Activated CD4-positive, alpha-beta memory T cell treated with anti-CD3 and anti-CD28 coated beads, Interleukin-2, amount 10 ng/mL, durations not matched to agents 7 days and 5 days (primary cell): ENCODE results near the gene VSIG10L2. TPM values are rescaled to one million over a fixed set of nuclear protein-coding genes. Genes with fewer than 3 reads are reported as not detected.
"Not testable (repeated sequence)": the region's sequence is repeated elsewhere in the genome, so short reads cannot be mapped to it uniquely, and the experiment has no call there.

Experiments used
- CTCF ChIA-PET: fragments of 350-600 bp; sonication (Branson Sonifier 250); formaldehyde crosslinking; loops from one replicate; lab custom pipeline; 2021; ENCODE audit warnings: antibody characterized with exemption, inconsistent platforms; lab: Charles Lee
- POLR2A ChIA-PET: fragments of 350-600 bp; sonication (Branson Sonifier 250); formaldehyde crosslinking; loops from one replicate; lab custom pipeline; 2021; ENCODE audit warnings: antibody characterized with exemption; lab: Charles Lee
- DNase-seq: peaks from one replicate; pipeline ENCODE4 v3.0.0-alpha.2; 2020
- H3K27ac Mint-ChIP-seq: one replicate; pipeline ENCODE4 v1.8.0; 2021; ENCODE audit warnings: mild to moderate bottlenecking, mixed read lengths
- H3K27me3 Mint-ChIP-seq: one replicate; pipeline ENCODE4 v1.8.0; 2021; ENCODE audit warnings: mixed read lengths
- H3K36me3 Mint-ChIP-seq: one replicate; pipeline ENCODE4 v1.8.0; 2021; ENCODE audit warnings: low read depth, mixed read lengths
- H3K4me1 Mint-ChIP-seq: one replicate; pipeline ENCODE4 v1.8.0; 2021; ENCODE audit warnings: mixed read lengths
- H3K4me3 Mint-ChIP-seq: one replicate; pipeline ENCODE4 v1.8.0; 2021; ENCODE audit warnings: mild to moderate bottlenecking, mixed read lengths
- H3K9me3 Mint-ChIP-seq: one replicate; pipeline ENCODE4 v1.8.0; 2021; ENCODE audit warnings: mixed read lengths
- total RNA-seq, 2 experiments: library from RNA; stranded (reverse); gene quantifications; one replicate each; pipeline ENCODE4 v1.2.3, GENCODE V29; 2021

Gene VSIG10L2
- not detected for total RNA-seq

DNA sequence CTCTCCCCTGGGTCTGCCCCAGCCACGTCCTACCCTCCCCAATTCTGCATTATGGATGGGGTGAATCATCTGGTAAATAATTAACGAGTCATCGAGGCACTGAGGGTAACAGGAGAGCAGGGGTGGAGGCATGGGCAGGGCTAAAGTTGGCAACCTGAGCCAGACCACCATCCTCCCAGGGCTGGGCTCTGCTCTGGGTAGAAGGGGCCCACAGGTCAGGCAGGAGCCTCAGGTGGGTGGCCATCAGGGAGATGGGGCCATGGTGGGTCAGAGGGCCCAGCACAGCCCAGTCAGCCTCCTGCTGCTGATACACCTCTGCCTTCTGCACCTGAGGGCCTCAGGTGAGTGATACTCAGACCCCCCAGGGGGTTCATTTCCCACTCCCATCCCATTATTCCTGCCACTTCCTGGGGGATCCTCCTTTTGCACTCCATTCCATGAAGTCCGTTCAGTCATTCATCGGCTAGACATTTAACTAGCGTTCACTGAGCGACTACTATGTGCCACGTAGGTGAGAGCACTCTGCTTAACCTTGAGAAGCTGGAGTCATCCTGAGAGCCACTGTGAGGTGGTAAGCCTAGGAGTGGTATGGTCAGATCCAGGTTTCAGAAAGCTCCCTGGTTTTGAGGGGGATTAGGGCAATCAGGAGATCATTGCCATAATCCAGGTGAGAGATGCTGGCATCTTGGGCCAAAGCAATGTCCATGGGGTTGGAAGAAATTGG lies at the start of gene VSIG10L2:
Gene VSIG10L2, plus strand, starts transcription at position 248 of the 724 bp plus-strand sequence. Its CDS starts 12 bp downstream, at position 260.
- Mint-ChIP-seq H3K36me3 (no peaks in the 10 kb centered on the region), H3K4me3 (no peak within 1 kb of the TSS), H3K9me3 (no peaks in the 10 kb centered on the region), H3K4me1 (peaks cover 2% of the 10 kb centered on the region), H3K27ac (no peak within 1 kb of the TSS), H3K27me3 (no peaks in the 10 kb centered on the region)
- POLR2A ChIA-PET = no interaction called here
- CTCF ChIA-PET = interaction anchor here (7.7 kb wide), 1 partner anchor 246 kb away, joined by 75 read pairs; no protein-coding TSS in a partner anchor
- DNase-seq = no peak

DNA sequence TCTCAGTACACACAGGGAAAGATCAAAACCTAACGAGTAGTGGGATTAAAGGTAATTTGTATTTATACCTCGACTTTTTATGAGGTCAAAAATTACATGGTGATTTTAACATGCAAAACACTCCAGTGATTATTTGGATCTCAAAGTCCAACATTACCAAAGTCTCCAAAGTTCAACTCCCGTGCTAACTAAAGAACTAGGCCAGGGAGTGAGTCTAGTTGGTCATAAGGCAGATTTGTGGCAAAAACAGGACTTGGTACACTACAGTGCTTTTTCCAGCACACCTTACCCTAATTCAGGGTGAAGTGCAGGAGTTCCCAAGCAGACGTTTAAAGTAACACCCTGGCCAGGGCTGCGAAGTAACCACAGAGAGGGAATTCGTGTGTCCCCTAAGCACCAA lies 44.0 kb upstream of the VSIG10L2 start:
- CTCF ChIA-PET = no interaction called here
- Mint-ChIP-seq H3K4me1 (peaks cover 38% of the 10 kb centered on the region), H3K27ac (peak overlapping the region; percentile 29), H3K4me3 (peak overlapping the region; percentile 66), H3K9me3 (no peaks in the 10 kb centered on the region), H3K36me3 (peaks cover 34% of the 10 kb centered on the region), H3K27me3 (peaks cover 25% of the 10 kb centered on the region)
- DNase-seq = no peak
- POLR2A ChIA-PET = no interaction called here

DNA sequence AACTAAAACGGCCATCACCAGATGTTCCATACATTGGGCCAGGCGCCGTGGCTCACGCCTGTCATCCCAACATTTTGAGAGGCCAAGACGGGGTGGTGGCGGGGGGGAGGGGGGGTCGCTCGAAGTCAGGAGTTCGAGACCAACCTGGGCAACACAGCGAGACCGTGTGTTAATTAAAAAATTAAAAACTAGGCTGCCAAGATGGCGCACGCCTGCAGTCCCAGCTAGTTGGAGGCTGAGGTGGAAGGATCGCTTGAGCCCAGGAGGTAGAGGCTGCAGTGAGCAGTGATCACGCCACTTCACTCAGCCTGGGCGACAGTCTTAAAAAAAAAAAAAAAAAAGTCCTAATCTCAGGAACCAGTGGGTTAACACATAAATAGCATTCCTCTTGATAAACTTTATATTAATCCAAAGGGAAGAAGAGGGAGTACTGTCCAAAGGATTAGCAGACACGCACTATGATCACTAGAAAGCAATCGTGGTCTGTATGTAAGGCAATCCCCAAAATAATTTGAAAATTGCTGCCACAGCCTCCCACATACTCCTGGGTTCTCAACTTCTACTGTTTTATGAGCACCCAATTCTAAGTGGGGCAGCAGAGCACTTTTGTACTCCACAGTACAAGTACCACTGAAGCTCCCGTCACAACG lies 43.4 kb upstream of the VSIG10L2 start:
- Mint-ChIP-seq H3K27me3 (peaks cover 26% of the 10 kb centered on the region), H3K9me3 (no peaks in the 10 kb centered on the region), H3K4me3 (peak overlapping the region; percentile 96), H3K4me1 (peaks cover 36% of the 10 kb centered on the region), H3K27ac (peak overlapping the region; percentile 85), H3K36me3 (peaks cover 34% of the 10 kb centered on the region)
- CTCF ChIA-PET = interaction anchor here (1.3 to 2.8 kb wide), 2 partner anchors 15 to 578 kb away, joined by 4 to 20 read pairs; partner anchors contain the start of gene HYLS1
- POLR2A ChIA-PET = interaction anchor here (0.9 to 2.9 kb wide), 6 partner anchors 12 to 333 kb away, joined by 3 to 68 read pairs (median 4); partner anchors contain the start of genes EI24 and HYLS1
- no peak for DNase-seq

DNA sequence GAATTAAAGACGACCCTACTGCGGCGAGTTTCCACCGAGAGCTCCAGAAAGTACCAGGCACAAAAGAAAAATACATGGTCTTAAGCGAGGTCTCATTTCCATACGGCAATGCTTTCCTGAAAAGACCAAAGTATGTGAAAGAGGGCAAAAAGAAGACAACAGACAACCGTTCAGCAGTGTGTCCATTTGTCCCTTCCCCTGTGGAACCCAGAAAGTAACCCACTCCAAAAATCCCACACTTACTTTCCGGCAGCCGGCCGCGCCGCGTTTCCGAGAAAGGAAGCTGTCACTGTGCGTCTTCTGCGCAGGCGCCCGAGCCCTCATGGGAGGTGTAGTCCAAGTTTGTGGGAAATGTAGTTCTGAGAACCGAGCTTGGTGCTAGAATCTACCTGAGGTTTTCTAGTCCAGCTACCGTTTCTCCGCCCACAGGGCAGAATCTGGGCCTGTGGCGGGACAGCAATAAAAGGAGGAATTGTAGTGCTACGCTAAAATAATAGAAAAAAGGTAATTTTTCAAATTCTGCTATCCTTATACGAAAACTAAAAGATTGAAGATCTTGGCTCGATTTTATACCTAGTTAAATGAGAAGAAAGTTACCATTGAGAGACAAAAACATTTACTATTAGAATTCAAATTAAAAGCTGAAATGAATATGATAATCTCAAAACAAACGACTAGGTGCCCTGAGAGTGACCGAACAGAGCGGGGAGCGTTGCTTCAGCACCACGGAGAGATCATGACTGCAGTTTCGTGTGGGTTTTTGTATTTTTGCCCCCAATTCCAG lies 42.7 kb upstream of the VSIG10L2 start, which contains the start of gene PUS3:
Gene PUS3, minus strand, starts transcription at position 280 of the 784 bp plus-strand sequence. CDS start 6,922 bp downstream, outside the sequence.
- POLR2A ChIA-PET = interaction anchor here (0.7 to 2.9 kb wide), 11 partner anchors 11 to 453 kb away, joined by 3 to 68 read pairs (median 3); partner anchors contain the start of genes EI24, HYLS1, ST3GAL4 and STT3A
- Mint-ChIP-seq H3K4me3 (peak within 1 kb of the TSS; percentile 96), H3K4me1 (peaks cover 29% of the 10 kb centered on the region), H3K27ac (peak within 1 kb of the TSS; percentile 85), H3K9me3 (no peaks in the 10 kb centered on the region), H3K36me3 (peaks cover 27% of the 10 kb centered on the region), H3K27me3 (peaks cover 33% of the 10 kb centered on the region)
- CTCF ChIA-PET = interaction anchor here (0.7 to 2.8 kb wide), 3 partner anchors 16 to 578 kb away, joined by 4 to 20 read pairs (median 4); partner anchors contain the start of gene HYLS1
- peak; percentile 89 for DNase-seq

DNA sequence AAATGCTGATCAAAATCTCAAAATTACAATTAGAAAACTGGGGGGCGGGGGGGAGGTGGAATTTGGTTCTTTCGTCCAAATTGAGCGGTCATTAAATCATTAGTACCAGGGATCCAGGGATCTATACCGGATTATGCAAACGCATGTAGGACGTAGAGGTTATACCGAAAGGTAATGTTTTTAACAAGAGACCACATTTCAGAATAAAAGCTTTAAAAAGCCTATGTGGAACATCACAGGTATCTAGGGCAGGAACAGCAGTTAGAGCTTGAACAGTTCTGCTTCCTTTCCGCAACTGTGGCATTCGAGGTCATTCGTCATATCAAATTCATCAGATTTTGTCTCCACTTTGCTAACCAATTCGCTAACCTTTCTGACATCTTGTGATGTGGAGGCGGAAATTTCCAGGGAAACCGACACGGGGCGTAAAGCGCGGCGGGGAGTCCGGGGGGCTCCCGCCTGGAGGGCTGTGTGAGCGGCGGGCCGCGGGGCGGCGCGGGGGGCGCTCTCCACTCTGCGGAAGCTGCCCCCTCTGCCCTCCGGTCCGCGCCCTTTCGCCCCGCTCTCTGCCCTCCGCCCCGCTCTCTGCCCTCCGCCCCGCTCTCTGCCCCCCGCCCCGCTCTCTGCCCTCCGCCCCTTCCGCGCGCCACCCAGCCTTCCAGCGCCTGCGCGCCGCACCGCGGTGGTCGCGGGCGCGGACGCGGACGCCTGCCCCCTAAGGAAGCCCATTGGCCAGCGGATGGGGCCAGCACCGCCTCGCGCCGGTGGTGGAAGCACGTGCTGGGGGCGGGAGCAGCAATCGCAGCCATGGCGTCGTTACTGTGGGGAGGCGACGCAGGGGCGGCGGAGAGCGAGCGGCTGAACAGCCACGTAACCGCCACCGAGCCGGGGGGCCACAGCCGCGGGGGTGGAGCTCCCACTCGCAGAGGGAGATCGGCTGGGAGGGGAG lies 41.9 kb upstream of the VSIG10L2 start, which contains the start of gene DDX25:
Gene DDX25, plus strand, starts transcription at position 798 of the 949 bp plus-strand sequence. Its CDS starts 10 bp downstream, at position 808.
- no peak for DNase-seq
- peaks cover 25% of the 10 kb centered on the region for H3K36me3 Mint-ChIP-seq

DNA sequence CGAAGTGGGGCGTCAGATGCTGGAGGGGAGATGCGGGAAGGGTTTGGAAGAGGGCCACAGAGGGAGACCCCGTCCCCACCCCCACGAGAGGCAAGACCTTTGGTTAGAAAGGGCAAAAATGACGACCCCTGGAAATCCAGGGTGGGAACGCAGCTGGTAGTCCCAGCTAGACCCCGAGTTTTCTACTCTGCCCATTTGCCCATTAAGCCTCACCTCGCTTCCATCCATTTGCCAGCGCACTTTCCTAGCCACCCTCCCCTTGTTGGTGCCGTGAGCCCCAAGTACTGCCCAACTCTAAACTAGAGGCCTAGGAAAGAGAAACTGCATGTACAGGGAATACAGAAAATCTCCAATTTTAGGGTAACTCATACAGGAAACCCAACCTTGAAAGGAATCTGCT lies 41.2 kb upstream of the VSIG10L2 start:
- H3K4me1 Mint-ChIP-seq = peaks cover 29% of the 10 kb centered on the region
- H3K27me3 Mint-ChIP-seq = peaks cover 39% of the 10 kb centered on the region
- ChIA-PET POLR2A (interaction anchor here (1.2 to 2.9 kb wide), 2 partner anchors 15 to 18 kb away, joined by 3 to 68 read pairs; partner anchors contain the start of gene HYLS1), CTCF (interaction anchor here (2.8 kb wide), 1 partner anchor 17 kb away, joined by 20 read pairs; the partner anchor contains the start of gene HYLS1)
- DNase-seq = no peak
- peaks cover 18% of the 10 kb centered on the region for H3K36me3 Mint-ChIP-seq
- peak overlapping the region; percentile 51 for H3K4me3 Mint-ChIP-seq
- no peaks in the 10 kb centered on the region for H3K9me3 Mint-ChIP-seq
- H3K27ac Mint-ChIP-seq = no peak overlapping the region

More for the DNA sequence above, 41.9 kb upstream of the VSIG10L2 start, which contains the start of gene DDX25:
- ChIA-PET POLR2A (interaction anchor here (0.7 to 2.9 kb wide), 6 partner anchors 16 to 452 kb away, joined by 3 to 68 read pairs (median 3); partner anchors contain the start of genes HYLS1, ST3GAL4 and STT3A), CTCF (interaction anchor here (0.6 to 2.8 kb wide), 3 partner anchors 17 to 577 kb away, joined by 3 to 20 read pairs (median 4); partner anchors contain the start of gene HYLS1)
- peaks cover 39% of the 10 kb centered on the region for H3K27me3 Mint-ChIP-seq
- H3K4me1 Mint-ChIP-seq = peaks cover 29% of the 10 kb centered on the region
- H3K9me3 Mint-ChIP-seq = no peaks in the 10 kb centered on the region
- no peak within 1 kb of the TSS for H3K27ac Mint-ChIP-seq
- peak within 1 kb of the TSS; percentile 96 for H3K4me3 Mint-ChIP-seq

DNA sequence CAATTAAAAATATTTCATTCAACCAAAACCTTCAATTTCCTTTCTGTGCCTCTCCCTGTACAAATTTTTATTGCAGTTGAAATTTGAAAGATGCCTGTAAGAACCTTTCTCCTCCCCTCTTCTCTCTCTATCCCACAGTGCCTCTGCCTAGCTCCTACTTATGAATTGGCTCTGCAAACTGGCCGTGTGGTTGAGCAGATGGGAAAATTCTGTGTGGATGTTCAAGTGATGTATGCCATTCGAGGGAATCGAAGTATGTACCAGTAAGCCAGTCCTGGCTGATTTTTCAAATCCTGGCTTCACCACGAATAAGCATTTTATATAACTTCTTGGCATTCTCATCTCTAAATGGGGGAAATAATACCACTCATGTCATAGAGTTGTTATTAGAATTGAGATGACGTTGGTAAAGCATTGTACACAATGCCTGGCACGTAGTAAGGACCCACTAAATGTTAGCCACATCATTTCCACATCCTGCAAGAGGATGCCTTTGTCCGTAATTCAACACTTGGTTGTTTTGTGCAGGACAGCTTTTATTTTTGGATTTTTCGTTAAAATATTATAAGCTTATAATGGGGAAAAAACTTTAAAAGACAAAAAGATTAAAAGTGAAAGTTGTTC lies 35.5 kb upstream of the VSIG10L2 start:
- H3K27ac Mint-ChIP-seq = no peak overlapping the region
- CTCF ChIA-PET = interaction anchor here (1.0 kb wide), 1 partner anchor 14 kb away, joined by 3 read pairs; no protein-coding TSS in a partner anchor
- POLR2A ChIA-PET = no interaction called here
- no peak for DNase-seq
- peaks cover 46% of the 10 kb centered on the region for H3K27me3 Mint-ChIP-seq
- no peaks in the 10 kb centered on the region for H3K4me1 Mint-ChIP-seq
- H3K9me3 Mint-ChIP-seq = no peaks in the 10 kb centered on the region
- no peaks in the 10 kb centered on the region for H3K36me3 Mint-ChIP-seq
- no peak overlapping the region for H3K4me3 Mint-ChIP-seq

DNA sequence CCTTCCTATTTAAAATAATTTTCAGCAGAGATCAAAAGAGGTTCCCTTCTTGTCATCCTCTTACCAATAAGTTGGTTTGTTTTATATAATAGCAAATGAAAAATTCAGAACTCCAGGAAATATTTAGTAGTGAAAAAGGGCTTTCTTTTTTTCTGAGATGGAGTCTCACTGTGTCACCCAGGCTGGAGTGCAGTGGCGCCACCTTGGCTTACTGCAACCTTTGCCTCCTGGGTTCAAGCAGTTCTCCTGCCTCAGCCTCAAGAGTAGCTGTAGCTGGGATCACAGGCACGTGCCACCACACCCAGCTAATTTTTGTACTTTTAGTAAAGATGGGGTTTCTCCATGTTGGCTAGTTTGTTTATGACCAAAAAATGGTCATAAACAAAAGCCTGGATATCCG lies 31.2 kb upstream of the VSIG10L2 start:
- DNase-seq, H3K27ac Mint-ChIP-seq, CTCF ChIA-PET, H3K9me3 Mint-ChIP-seq, H3K4me1 Mint-ChIP-seq, H3K4me3 Mint-ChIP-seq, POLR2A ChIA-PET, H3K36me3 Mint-ChIP-seq: not testable (repeated sequence)
- H3K27me3 Mint-ChIP-seq = peaks cover 48% of the 10 kb centered on the region

DNA sequence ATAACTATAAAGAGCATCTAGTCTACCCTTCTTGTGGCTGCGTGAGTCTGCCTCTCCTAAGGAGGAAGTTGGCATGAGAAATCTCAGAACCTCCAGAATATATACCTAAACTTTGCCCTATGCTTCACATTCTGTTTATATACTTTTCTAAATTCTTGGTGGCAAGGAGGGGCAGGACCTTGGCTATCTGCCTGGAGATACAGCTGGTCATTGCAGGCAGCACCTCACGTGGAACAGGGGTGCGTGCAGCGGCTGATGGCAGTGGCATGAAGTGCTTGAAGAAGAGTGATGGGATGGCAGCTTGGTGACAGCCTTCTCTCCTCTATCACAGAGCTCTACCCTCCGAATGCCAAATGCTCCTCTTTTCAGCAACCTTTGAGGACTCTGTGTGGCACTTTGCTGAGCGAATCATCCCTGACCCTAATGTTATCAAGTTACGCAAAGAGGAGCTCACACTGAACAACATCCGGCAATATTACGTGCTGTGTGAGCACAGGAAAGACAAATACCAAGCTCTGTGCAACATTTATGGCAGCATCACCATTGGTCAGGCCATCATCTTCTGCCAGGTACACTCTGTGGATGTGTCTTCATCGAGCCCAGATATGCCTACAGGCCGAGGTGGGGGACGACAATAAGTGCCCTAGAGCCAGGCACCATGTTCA lies 29.0 kb upstream of the VSIG10L2 start:
- Mint-ChIP-seq H3K4me1 (no peaks in the 10 kb centered on the region), H3K4me3 (no peak overlapping the region), H3K9me3 (no peaks in the 10 kb centered on the region), H3K27ac (no peak overlapping the region), H3K27me3 (peaks cover 41% of the 10 kb centered on the region), H3K36me3 (no peaks in the 10 kb centered on the region)
- ChIA-PET CTCF (interaction anchor here (2.6 kb wide), 1 partner anchor 277 kb away, joined by 8 read pairs; no protein-coding TSS in a partner anchor), POLR2A (no interaction called here)
- DNase-seq = no peak

DNA sequence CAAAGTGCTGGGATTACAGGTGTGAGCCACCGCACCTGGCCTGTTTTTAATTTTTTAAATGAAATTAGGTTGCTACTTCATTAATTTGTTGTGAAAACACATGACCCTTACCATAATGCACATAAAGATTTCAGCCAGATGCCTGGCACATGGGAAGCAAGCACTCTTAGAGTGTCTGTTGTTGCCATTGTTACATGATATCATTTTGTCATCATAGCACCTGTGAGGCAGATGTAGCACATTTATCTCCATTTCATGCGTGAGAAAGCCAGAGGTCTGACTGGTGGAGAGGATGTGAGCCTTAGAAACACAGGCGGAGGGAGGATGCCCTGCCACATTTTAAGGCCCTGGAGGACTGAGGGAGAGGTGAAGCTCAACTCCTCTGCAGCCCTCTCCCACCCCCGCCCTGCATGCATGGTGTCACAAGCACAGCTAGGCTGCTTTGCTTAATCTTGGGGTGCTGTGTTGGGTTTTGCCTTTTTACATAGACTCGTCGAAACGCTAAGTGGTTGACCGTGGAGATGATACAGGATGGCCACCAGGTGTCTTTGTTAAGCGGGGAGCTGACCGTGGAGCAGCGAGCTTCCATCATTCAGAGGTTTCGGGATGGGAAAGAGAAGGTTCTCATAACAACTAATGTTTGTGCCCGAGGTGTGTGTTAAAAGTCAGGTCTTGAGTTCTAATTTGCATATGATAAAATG lies 27.6 kb upstream of the VSIG10L2 start:
- no peaks in the 10 kb centered on the region for H3K9me3 Mint-ChIP-seq
- CTCF ChIA-PET = interaction anchor here (2.6 kb wide), 1 partner anchor 275 kb away, joined by 8 read pairs; no protein-coding TSS in a partner anchor
- no peak overlapping the region for H3K27ac Mint-ChIP-seq
- POLR2A ChIA-PET = no interaction called here
- H3K36me3 Mint-ChIP-seq = no peaks in the 10 kb centered on the region
- no peaks in the 10 kb centered on the region for H3K4me1 Mint-ChIP-seq
- no peak for DNase-seq
- H3K4me3 Mint-ChIP-seq = no peak overlapping the region
- H3K27me3 Mint-ChIP-seq = peaks cover 34% of the 10 kb centered on the region
